Neural cell (in vitro differentiated cells): Measurements from ENCODE around the gene MED8. TPM values are rescaled to one million over a fixed set of nuclear protein-coding genes. Genes with fewer than 3 reads are reported as not detected.
"Not testable (repeated sequence)": the region's sequence is repeated elsewhere in the genome, so short reads cannot be mapped to it uniquely, and the experiment has no call there.

Source experiments
- H2AFZ ChIP-seq: fragments of 200-600, 300-800 bp; sonication (generic), shearing (Covaris generic); 2 replicates; pipeline ENCODE4 v1.6.0; 2014; ENCODE audit warnings: low read depth, mild to moderate bottlenecking, antibody characterized with exemption, low read length, moderate library complexity
- H3F3A ChIP-seq: fragments of 200-600 bp; shearing (Covaris generic); 2 replicates; pipeline ENCODE4 v1.6.1; 2016; ENCODE audit warnings: mild to moderate bottlenecking, moderate library complexity, mixed read lengths, antibody characterized with exemption, low read length; ENCODE audit not compliant: insufficient read depth, poor library complexity, severe bottlenecking
- H3K27ac ChIP-seq: fragments of 200-600, 300-800 bp; sonication (generic), shearing (Covaris generic); 2 replicates; pipeline ENCODE4 v1.5.1; 2014; ENCODE audit warnings: mild to moderate bottlenecking, low read length, moderate library complexity
- H3K27me3 ChIP-seq: fragments of 300-800, 200-600 bp; sonication (generic), shearing (Covaris generic); 2 replicates; pipeline ENCODE4 v1.6.0; 2014; ENCODE audit warnings: mild to moderate bottlenecking, low read depth, low read length, moderate library complexity; ENCODE audit not compliant: insufficient read depth
- H3K36me3 ChIP-seq: fragments of 300-800, 200-600 bp; sonication (generic), shearing (Covaris generic); 2 replicates; pipeline ENCODE4 v1.5.1; 2014; ENCODE audit warnings: mild to moderate bottlenecking, antibody characterized with exemption, low read length, moderate library complexity; ENCODE audit not compliant: insufficient read depth
- H3K4me2 ChIP-seq: fragments of 300-800, 200-600 bp; sonication (generic), shearing (Covaris generic); 2 replicates; pipeline ENCODE4 v1.6.0; 2014; ENCODE audit warnings: mild to moderate bottlenecking, low read length
- H3K4me3 ChIP-seq: fragments of 300-800, 200-600 bp; sonication (generic), shearing (Covaris generic); 2 replicates; pipeline ENCODE4 v1.5.1; 2014; ENCODE audit warnings: mild to moderate bottlenecking, low read length, moderate library complexity
- H3K79me2 ChIP-seq: fragments of 200-600 bp; shearing (Covaris generic); replicated peaks from 2 replicates; pipeline ENCODE4 v1.6.0; 2014; ENCODE audit warnings: mild to moderate bottlenecking, low read length, moderate library complexity; ENCODE audit not compliant: insufficient read depth
- H3K9ac ChIP-seq: fragments of 300-800, 200-600 bp; sonication (generic), shearing (Covaris generic); 2 replicates; pipeline ENCODE4 v1.6.1; 2016; ENCODE audit warnings: mild to moderate bottlenecking, low read length, mixed read lengths
- H3K9me2 ChIP-seq: fragments of 200-600 bp; shearing (Covaris generic); 2 replicates; pipeline ENCODE4 v1.6.1; 2016; ENCODE audit warnings: mild to moderate bottlenecking, low read length, mixed read lengths; ENCODE audit not compliant: insufficient read depth
- H3K9me3 ChIP-seq: fragments of 200-600, 300-800 bp; sonication (generic), shearing (Covaris generic); 2 replicates; pipeline ENCODE4 v1.6.1; 2016; ENCODE audit warnings: mild to moderate bottlenecking, mixed run types, low read length, moderate library complexity, mixed read lengths
- H4K20me1 ChIP-seq: fragments of 200-600 bp; shearing (Covaris generic); 2 replicates; pipeline ENCODE4 v1.6.1; 2016; ENCODE audit warnings: mild to moderate bottlenecking, mixed run types; ENCODE audit not compliant: insufficient read depth
- EP300 ChIP-seq: fragments of 450-650 bp; conservative IDR thresholded peaks from 2 replicates; pipeline ENCODE4 v1.6.1; 2014; ENCODE audit warnings: antibody characterized with exemption, mild to moderate bottlenecking, moderate library complexity; ENCODE audit not compliant: poor library complexity, severe bottlenecking
- EZH2 ChIP-seq: fragments of 200-600, 300-800 bp; shearing (Covaris generic), sonication (generic); IDR thresholded peaks from 2 replicates; pipeline ENCODE4 v1.6.1; 2014; ENCODE audit warnings: antibody characterized with exemption, low read length, borderline replicate concordance, mild to moderate bottlenecking; ENCODE audit not compliant: insufficient read depth, poor library complexity, severe bottlenecking
- MXI1 ChIP-seq: fragments of 450-650 bp; conservative IDR thresholded peaks from 2 replicates; pipeline ENCODE4 v1.6.1; 2014; ENCODE audit warnings: antibody characterized with exemption, mild to moderate bottlenecking; ENCODE audit not compliant: poor library complexity, severe bottlenecking
- POLR2AphosphoS5 ChIP-seq: IDR thresholded peaks from 2 replicates; pipeline ENCODE4 v1.6.1; 2012
- RAD21 ChIP-seq: fragments of 450-650 bp; conservative IDR thresholded peaks from 2 replicates; pipeline ENCODE4 v1.6.1; 2014; ENCODE audit warnings: antibody characterized with exemption, mild to moderate bottlenecking, moderate library complexity
- SMC3 ChIP-seq: fragments of 450-650 bp; conservative IDR thresholded peaks from 2 replicates; pipeline ENCODE4 v1.6.1; 2014; ENCODE audit warnings: antibody characterized with exemption, mild to moderate bottlenecking, moderate library complexity; ENCODE audit not compliant: poor library complexity
- TAF1 ChIP-seq: IDR thresholded peaks from 2 replicates; pipeline ENCODE4 v1.6.1; 2012; ENCODE audit warnings: low read depth
- polyA plus RNA-seq: library from polyadenylated mRNA; depleted of rRNA; stranded (reverse); fragments of >200 nt; gene quantifications from 2 replicates; pipeline ENCODE4 v1.2.3, GENCODE V29; 2014
- TF ChIP-seq, protein P1 (sequence below): IDR thresholded peaks from 2 replicates; pipeline ENCODE4 v1.6.1; 2012; ENCODE audit warnings: borderline replicate concordance
- TF ChIP-seq, protein P2 (sequence below): fragments of 450-650 bp; IDR thresholded peaks from 2 replicates; pipeline ENCODE4 v1.5.1; 2014; ENCODE audit warnings: antibody characterized with exemption, mild to moderate bottlenecking, moderate library complexity; ENCODE audit not compliant: poor library complexity, severe bottlenecking

MED8 gene
- polyA plus RNA-seq, 1 donor from 2014 or later, result 59.2 TPM

DNA sequence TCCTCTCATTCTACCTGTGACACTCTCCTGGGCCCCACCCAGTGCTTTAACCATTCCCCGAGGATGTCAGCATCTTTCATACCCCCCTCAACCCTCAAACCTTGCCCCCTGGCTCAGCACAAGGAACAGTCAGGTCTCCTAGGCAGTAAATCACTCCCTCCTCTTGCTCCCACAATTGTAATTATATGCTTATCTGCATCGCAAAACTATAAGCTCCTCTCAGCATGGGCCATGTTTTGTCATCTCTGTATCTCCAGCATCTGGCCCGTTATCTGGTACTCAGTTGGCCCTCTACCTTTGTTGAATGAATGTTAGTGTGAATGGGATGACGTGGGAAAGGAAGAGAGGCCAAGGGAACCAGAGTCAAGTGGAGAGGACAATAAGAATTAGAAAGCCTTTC, 19.0 kb downstream of the MED8 start:
- H2AFZ ChIP-seq, result no peak overlapping the region
- H3K79me2 ChIP-seq, result peaks cover 3% of the 10 kb centered on the region
- no peaks in the 10 kb centered on the region for H4K20me1 ChIP-seq
- H3K9me2 ChIP-seq, result no peaks in the 10 kb centered on the region
- TF ChIP-seq TAF1, result no peak
- no peak for TF ChIP-seq POLR2AphosphoS5
- H3K27ac ChIP-seq, result no peak overlapping the region
- no peak overlapping the region for H3K4me3 ChIP-seq
- no peaks in the 10 kb centered on the region for H3K9me3 ChIP-seq
- H3K4me2 ChIP-seq, result no peak overlapping the region
- H3K36me3 ChIP-seq, result no peaks in the 10 kb centered on the region
- no peaks in the 10 kb centered on the region for H3K27me3 ChIP-seq
- H3K9ac ChIP-seq, result no peak overlapping the region
- H3F3A ChIP-seq, result no peaks in the 10 kb centered on the region

DNA sequence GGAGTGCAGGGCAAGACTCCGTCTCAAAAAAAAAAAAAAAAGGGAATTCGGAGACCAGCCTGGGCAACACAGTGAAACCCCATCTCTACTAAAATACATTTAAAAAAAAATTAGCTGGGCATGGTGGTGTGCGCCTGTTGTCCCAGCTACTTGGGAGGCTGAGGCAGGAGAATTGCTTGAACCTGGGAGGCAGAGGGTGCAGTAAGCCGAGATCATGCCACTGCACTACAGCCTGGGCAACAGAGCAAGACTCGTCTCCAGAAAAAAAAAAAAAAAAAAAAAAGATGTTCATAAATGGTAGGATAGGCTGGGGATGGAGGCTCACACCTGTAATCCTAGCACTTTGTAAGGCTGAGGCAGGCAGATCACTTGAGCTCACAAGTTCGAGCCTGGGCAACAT, 19.8 kb downstream of the MED8 start:
- H3K4me3 ChIP-seq, result not testable (repeated sequence)

DNA sequence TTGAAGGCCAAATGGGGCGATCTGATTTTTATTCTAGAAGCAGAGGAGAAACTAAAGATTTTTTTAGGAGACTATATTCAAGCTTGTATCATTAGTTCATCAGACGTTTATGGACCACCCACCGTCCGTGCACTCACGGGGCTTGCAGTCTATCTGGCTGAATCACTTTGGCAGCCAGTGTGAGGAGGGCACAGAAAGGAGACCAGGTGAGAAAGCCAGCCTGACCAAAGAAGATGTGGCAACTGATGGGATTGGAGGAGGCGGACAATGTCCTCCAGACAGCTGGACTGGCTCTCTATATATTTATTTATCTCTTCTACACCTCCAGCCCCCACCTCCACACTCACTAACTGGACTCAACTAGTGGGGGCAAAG, 21.0 kb downstream of the MED8 start:
- Histone ChIP-seq H2AFZ (no peak overlapping the region), H3K9me2 (no peaks in the 10 kb centered on the region)

More for the DNA sequence above, 19.8 kb downstream of the MED8 start:
- not testable (repeated sequence) for H4K20me1 ChIP-seq, H3K9me2 ChIP-seq, H3K9ac ChIP-seq, H3K4me2 ChIP-seq, H3F3A ChIP-seq, H3K79me2 ChIP-seq, H3K27ac ChIP-seq, H3K9me3 ChIP-seq, H2AFZ ChIP-seq, H3K36me3 ChIP-seq, H3K27me3 ChIP-seq

More for the DNA sequence above, 21.0 kb downstream of the MED8 start:
- H3K4me3 ChIP-seq, result peak overlapping the region; percentile 61
- H3K4me2 ChIP-seq, result no peak overlapping the region
- H4K20me1 ChIP-seq, result no peaks in the 10 kb centered on the region
- H3F3A ChIP-seq, result no peaks in the 10 kb centered on the region
- no peaks in the 10 kb centered on the region for H3K27me3 ChIP-seq
- H3K27ac ChIP-seq, result peak overlapping the region; percentile 9
- H3K9ac ChIP-seq, result peak overlapping the region; percentile 51
- H3K79me2 ChIP-seq, result peaks cover 3% of the 10 kb centered on the region
- H3K9me3 ChIP-seq, result no peaks in the 10 kb centered on the region
- H3K36me3 ChIP-seq, result no peaks in the 10 kb centered on the region
- TF ChIP-seq TAF1, result no peak
- TF ChIP-seq EZH2, result no peak
- TF ChIP-seq, protein P1, sequence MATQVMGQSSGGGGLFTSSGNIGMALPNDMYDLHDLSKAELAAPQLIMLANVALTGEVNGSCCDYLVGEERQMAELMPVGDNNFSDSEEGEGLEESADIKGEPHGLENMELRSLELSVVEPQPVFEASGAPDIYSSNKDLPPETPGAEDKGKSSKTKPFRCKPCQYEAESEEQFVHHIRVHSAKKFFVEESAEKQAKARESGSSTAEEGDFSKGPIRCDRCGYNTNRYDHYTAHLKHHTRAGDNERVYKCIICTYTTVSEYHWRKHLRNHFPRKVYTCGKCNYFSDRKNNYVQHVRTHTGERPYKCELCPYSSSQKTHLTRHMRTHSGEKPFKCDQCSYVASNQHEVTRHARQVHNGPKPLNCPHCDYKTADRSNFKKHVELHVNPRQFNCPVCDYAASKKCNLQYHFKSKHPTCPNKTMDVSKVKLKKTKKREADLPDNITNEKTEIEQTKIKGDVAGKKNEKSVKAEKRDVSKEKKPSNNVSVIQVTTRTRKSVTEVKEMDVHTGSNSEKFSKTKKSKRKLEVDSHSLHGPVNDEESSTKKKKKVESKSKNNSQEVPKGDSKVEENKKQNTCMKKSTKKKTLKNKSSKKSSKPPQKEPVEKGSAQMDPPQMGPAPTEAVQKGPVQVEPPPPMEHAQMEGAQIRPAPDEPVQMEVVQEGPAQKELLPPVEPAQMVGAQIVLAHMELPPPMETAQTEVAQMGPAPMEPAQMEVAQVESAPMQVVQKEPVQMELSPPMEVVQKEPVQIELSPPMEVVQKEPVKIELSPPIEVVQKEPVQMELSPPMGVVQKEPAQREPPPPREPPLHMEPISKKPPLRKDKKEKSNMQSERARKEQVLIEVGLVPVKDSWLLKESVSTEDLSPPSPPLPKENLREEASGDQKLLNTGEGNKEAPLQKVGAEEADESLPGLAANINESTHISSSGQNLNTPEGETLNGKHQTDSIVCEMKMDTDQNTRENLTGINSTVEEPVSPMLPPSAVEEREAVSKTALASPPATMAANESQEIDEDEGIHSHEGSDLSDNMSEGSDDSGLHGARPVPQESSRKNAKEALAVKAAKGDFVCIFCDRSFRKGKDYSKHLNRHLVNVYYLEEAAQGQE, result no peak
- TF ChIP-seq, protein P2, sequence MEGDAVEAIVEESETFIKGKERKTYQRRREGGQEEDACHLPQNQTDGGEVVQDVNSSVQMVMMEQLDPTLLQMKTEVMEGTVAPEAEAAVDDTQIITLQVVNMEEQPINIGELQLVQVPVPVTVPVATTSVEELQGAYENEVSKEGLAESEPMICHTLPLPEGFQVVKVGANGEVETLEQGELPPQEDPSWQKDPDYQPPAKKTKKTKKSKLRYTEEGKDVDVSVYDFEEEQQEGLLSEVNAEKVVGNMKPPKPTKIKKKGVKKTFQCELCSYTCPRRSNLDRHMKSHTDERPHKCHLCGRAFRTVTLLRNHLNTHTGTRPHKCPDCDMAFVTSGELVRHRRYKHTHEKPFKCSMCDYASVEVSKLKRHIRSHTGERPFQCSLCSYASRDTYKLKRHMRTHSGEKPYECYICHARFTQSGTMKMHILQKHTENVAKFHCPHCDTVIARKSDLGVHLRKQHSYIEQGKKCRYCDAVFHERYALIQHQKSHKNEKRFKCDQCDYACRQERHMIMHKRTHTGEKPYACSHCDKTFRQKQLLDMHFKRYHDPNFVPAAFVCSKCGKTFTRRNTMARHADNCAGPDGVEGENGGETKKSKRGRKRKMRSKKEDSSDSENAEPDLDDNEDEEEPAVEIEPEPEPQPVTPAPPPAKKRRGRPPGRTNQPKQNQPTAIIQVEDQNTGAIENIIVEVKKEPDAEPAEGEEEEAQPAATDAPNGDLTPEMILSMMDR, result no peak
- TF ChIP-seq MXI1, result no peak
- no peak for TF ChIP-seq POLR2AphosphoS5
- no peak for TF ChIP-seq SMC3
- no peak for TF ChIP-seq EP300
- no peak for TF ChIP-seq RAD21
